Measurements from ENCODE around the gene NT5E. TPM values are rescaled to one million over a fixed set of nuclear protein-coding genes. Genes with fewer than 3 reads are reported as not detected.

NT5E gene
- total and polyA plus RNA-seq, 9 donors, result 29.3 to 68.7 (median 47.4) TPM

GRCh38 chr6:85473748-85474147, 23.9 kb downstream of the NT5E start:
- no peaks in the 10 kb centered on the region for H3K27me3 ChIP-seq
- peaks cover 2% of the 10 kb centered on the region for H3K4me1 ChIP-seq (ENCODE audit: insufficient read depth)
- 93 to 97% (median 97%) methylated on average over 1 of the region's 1 CpG for WGBS, 3 donors
- peaks cover 0 to 3% of the 10 kb centered on the region in 2 donors for H3K9me3 ChIP-seq
- DNase-seq, result no peak
- no peak overlapping the region for H3K4me3 ChIP-seq
- no peaks in the 10 kb centered on the region for H3K36me3 ChIP-seq
- TF ChIP-seq, protein P1, sequence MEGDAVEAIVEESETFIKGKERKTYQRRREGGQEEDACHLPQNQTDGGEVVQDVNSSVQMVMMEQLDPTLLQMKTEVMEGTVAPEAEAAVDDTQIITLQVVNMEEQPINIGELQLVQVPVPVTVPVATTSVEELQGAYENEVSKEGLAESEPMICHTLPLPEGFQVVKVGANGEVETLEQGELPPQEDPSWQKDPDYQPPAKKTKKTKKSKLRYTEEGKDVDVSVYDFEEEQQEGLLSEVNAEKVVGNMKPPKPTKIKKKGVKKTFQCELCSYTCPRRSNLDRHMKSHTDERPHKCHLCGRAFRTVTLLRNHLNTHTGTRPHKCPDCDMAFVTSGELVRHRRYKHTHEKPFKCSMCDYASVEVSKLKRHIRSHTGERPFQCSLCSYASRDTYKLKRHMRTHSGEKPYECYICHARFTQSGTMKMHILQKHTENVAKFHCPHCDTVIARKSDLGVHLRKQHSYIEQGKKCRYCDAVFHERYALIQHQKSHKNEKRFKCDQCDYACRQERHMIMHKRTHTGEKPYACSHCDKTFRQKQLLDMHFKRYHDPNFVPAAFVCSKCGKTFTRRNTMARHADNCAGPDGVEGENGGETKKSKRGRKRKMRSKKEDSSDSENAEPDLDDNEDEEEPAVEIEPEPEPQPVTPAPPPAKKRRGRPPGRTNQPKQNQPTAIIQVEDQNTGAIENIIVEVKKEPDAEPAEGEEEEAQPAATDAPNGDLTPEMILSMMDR (IDR thresholded peaks at IDR 0.05), result no peak
- TF ChIP-seq EP300 (IDR thresholded peaks at IDR 0.05) (no peak), POLR2A (IDR thresholded peaks at IDR 0.05) (no peak)
- H3K27ac ChIP-seq, result no peak overlapping the region
- intact Hi-C loops (cut with DNase I), result no loop called here

GRCh38 chr6:85476532-85476931, 26.6 kb downstream of the NT5E start:
- peaks cover 0 to 3% of the 10 kb centered on the region in 2 donors for H3K9me3 ChIP-seq
- 93 to 97% (median 93%) methylated on average over 4 of the region's 4 CpGs for WGBS, 3 donors
- intact Hi-C loops (cut with DNase I), result no loop called here

GRCh38 chr6:85479208-85479607, 29.3 kb downstream of the NT5E start:
- WGBS, 3 donors, result 79 to 92% (median 86%) methylated on average over 1 of the region's 1 CpG
- no peaks in the 10 kb centered on the region for H3K36me3 ChIP-seq
- H3K4me3 ChIP-seq, result no peak overlapping the region
- intact Hi-C loops (cut with DNase I), result no loop called here
- no peak for DNase-seq
- H3K4me1 ChIP-seq (ENCODE audit: insufficient read depth), result peaks cover 2% of the 10 kb centered on the region
- H3K27me3 ChIP-seq, result no peaks in the 10 kb centered on the region
- TF ChIP-seq POLR2A (IDR thresholded peaks at IDR 0.05) (no peak), EP300 (IDR thresholded peaks at IDR 0.05) (no peak)
- TF ChIP-seq, protein P1 (IDR thresholded peaks at IDR 0.05), result no peak
- H3K27ac ChIP-seq, result no peak overlapping the region
- H3K9me3 ChIP-seq, result peaks cover 0 to 3% of the 10 kb centered on the region in 2 donors

More at GRCh38 chr6:85476532-85476931, 26.6 kb downstream of the NT5E start:
- Histone ChIP-seq H3K27ac (no peak overlapping the region), H3K27me3 (no peaks in the 10 kb centered on the region), H3K36me3 (no peaks in the 10 kb centered on the region), H3K4me3 (no peak overlapping the region), H3K4me1 (ENCODE audit: insufficient read depth) (no peaks in the 10 kb centered on the region)
- no peak for TF ChIP-seq POLR2A (IDR thresholded peaks at IDR 0.05)
- TF ChIP-seq EP300 (IDR thresholded peaks at IDR 0.05), result no peak
- TF ChIP-seq, protein P1 (IDR thresholded peaks at IDR 0.05), result no peak
- no peak for DNase-seq

DNA sequence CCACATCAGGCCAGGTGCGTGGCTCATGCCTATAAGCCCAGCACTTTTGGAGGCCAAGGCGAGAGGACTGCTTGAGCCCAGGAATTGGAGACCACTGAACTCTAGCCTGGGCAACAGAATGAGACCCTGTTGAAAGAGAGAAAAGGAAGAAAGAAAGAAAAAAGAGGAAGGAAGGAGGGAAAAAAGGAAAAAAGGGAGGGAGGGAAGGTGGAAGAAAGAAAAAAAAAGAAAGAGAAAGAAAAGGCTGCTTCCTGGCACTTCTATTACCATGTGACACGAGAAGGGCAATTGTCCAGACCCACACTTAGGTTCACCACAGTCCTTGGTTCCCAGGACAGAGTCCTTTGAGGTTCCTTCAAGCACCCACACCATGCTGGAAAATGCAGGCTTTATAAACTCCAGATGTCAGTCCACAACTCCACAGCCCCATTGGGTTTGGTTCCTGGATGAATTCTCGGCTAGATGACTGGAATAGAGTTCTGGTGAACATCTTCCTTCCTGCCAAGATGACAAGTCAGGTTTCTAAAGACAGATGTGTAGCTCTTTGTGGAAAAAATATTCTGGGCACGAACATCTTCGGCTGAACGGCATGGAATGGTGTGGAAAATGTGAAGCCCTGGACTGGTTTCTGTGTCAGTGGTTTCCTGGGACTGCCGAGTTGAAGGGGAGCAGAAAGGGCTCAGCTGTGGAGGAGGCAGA, 32.5 kb downstream of the NT5E start:
- peaks cover 2% of the 10 kb centered on the region for H3K4me1 ChIP-seq (ENCODE audit: insufficient read depth)
- WGBS, 3 donors, result 51 to 60% (median 56%) methylated on average over 8 of the region's 8 CpGs
- no peaks in the 10 kb centered on the region for H3K36me3 ChIP-seq
- peak overlapping the region in 1 of 2 donors; percentile 38 for H3K27ac ChIP-seq
- DNase-seq, result peak in 1 of 5 donors; percentile 25
- H3K27me3 ChIP-seq, result no peaks in the 10 kb centered on the region
- no peaks in the 10 kb centered on the region for H3K9me3 ChIP-seq
- no peak overlapping the region for H3K4me3 ChIP-seq
- intact Hi-C loops (cut with DNase I), result loop anchor here (2.0 to 5.0 kb wide), 2 partner anchors 125 to 128 kb away; no protein-coding TSS in a partner anchor
- TF ChIP-seq EP300 (IDR thresholded peaks at IDR 0.05), result no peak
- no peak for TF ChIP-seq POLR2A (IDR thresholded peaks at IDR 0.05)
- TF ChIP-seq, protein P1 (IDR thresholded peaks at IDR 0.05), result no peak
